NCI-H748 (cell line): ENCODE results near the gene SARS2.
A peak's percentile ranks its signal among the peaks of the same experiment; 100 is the strongest.
"Not testable (repeated sequence)": the region's sequence is repeated elsewhere in the genome, so short reads cannot be mapped to it uniquely, and the experiment has no call there.

Experiments
- DNase-seq: peaks from one replicate; lab custom pipeline; 2025; ENCODE audit not compliant: unreplicated experiment; lab: John Stamatoyannopoulos, UW

SARS2 gene

DNA sequence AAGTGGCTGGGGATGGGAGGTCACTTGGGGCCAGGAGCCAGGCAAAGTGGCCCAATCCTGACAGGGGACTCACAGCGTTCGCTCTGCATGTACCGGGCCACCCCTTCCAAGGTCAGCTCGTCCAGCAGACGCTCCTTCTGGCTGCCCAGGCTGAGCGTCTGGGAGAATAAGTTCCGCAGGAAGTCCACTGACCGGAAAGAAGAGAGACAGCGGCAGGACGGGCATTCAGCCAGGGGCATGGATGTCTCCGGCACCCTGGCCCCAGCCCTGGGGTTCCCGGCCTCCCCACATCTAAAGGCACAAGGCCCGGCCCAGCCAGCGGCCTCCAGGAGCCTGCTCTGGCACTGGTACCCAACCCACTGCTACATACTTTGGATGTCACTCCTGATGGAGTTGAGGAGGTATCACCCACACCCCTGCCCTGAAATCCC lies 37.2 kb downstream of the SARS2 start:
- no peak for DNase-seq

GRCh38 chr19:38892841-38893240 lies 37.7 kb downstream of the SARS2 start:
- no peak for DNase-seq

GRCh38 chr19:38891771-38892170 lies 38.8 kb downstream of the SARS2 start:
- no peak for DNase-seq

- DNase-seq: no peak
Measured at GRCh38 chr19:38890686-38891085, 39.9 kb downstream of the SARS2 start.

DNA sequence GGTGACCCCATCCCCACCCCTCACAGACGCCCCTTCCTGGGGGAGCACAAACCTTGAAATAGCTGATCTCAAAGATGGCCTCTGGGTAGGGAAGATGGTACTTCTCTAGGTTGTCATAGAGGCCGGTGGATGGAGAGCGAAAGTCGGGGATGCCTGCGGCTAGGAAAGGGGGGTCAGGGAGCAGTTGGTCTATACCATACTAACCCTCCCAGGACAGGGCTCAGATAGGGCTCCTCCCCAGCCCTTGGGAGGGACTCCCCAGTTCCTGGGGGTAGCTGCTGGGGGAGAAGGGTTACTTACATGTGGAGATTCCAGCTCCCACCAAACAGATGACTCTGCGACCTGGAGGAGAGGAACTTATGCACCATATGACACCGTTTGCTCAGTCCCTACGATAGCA lies 40.8 kb downstream of the SARS2 start:
- no peak for DNase-seq

- DNase-seq: no peak
Measured at GRCh38 chr19:38888876-38889275, 41.7 kb downstream of the SARS2 start.

GRCh38 chr19:38884691-38885090 lies 45.9 kb downstream of the SARS2 start:
- DNase-seq: not testable (repeated sequence)

GRCh38 chr19:38883286-38883685 lies 47.3 kb downstream of the SARS2 start:
- no peak for DNase-seq

DNA sequence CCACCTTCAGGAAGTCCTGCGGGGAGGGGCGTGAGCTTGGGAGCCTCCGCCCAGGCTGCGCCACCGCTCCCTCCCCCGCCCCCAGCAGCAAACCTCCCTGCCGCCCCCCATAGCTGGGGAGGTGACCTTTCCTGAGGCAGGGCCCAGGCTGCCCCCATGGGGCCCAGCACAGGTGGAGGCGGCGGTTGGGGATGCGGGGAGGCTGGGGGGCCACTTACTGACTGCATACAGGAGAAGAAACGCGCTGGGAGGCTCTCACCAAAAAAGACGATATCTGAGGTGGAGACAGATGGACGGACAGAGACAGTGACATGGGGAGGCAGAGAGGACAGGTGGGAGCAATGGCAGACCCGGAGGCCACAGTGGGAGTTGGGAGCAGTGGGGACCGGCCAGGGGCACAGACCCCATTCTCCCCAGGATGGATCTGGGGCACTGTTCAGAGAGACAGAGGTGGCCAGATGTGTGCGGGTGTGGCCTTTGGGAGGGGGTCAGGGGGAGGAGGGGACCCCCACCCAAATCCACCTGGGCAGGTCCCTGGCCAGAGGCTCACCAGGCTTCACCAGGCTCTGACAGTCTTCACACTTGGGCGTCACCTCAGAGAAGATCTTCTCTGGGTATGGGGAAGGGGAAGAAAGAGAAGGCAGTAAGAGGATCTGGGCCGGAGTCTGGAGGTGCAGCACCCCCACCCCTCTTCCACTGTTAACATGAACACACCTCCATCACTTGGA lies 49.5 kb downstream of the SARS2 start:
- DNase-seq: no peak

DNA sequence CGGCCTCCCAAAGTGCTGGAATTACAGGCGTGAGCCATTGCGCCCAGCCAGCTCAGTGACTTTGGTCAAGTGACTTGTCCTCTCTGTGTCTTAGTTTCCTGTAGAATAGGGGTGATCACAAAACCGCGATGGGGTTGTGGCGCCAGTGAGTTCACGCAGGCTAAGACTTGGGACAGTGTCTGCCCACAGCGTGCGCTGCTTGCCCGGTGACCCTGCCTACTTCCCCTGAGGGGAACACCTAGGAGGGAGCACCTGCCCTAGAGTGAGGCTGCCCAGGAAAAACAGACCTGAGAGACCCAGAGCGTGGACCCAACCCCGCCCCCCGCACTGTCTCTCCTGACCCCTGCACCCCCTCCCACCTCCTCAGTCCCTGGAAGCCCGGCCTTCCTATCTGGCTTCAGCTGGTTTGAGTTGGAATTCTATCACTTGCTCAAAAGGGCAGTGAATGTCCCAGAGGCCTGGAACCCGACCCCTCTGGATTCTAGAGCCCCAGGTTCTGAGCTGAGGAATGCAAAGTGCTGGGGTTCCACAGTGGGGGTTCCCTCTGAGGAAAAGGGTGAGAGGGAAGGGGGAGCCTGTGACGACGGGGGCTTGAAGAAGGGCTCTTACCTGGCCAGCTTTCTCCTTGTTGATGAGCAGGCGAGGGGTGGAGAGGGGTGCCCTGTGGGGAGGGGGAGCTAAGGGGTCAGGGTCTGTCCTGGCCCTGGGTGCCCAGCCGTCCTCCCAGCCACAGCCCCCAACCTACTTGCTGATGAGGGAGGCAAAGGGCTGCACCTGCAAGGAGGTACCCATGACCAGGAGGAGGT lies 50.3 kb downstream of the SARS2 start:
- DNase-seq: no peak

DNA sequence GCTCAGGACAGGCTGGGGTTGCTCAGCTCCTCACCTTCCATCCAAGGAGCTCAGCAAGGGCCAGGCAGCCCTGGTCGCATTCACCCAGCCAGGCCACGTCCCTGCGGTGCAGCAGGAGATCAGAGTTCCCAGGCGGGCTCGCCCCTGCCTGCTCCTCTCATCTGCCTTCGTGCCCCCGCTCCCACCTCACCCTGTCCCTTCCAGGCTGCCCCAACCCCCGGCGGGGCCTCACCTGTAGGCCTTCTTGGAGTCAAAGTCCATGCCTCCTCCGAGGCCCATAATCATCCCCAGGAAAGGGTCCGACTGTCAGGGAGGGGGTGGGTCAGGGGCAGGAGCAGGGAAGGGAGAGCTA lies 51.2 kb downstream of the SARS2 start:
- DNase-seq: no peak

- DNase-seq: no peak
Measured at GRCh38 chr19:38878575-38879399, 51.8 kb downstream of the SARS2 start.

DNA sequence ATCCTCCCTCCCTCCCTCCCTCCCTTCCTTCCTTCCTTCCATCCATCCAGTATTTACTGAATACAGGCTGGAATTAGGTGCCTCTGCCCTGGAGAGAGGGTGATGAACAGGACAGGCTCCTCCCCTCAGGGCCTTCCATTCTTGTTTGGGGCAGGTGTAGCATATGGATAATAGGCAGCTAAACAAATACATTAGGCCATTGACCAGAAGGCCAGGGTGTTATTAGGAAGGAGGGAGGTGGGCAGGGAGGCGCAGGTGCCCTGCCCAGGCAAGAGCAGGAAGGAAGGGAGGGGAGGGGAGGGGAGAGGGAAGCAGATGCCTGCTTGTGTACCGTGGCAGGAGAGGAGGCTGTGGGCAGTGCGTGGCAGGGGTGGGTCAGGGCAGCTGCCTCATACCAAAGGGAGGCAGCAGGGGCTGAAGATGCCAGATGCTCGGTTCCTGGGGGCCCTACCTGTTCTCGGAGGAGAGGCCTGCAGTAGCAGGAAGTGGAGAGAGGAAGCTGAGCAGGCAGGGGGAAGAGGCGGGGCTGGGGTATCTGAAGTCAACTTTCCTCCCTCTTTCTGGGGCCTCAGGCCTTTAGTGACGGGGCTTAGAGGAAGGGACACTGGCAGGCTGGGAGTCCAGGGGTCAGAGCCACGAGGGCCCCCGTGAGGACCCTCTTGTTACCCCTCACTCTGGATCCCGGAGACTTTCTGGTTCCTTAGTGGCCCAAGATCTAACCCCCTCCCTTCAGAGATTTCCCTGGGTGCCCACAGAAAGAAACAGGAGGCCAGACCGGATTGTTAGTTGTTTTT lies 52.6 kb downstream of the SARS2 start, which contains the start of gene RINL:
Gene RINL, minus strand, starts transcription at position 495 of the 794 bp plus-strand sequence. CDS start 1,533 bp downstream, outside the sequence.
- peak; percentile 100 for DNase-seq

- DNase-seq: no peak
Measured at GRCh38 chr19:38875656-38876395, 54.7 kb downstream of the SARS2 start.

GRCh38 chr19:38873400-38873799 lies 57.2 kb downstream of the SARS2 start:
- DNase-seq: not testable (repeated sequence)

DNA sequence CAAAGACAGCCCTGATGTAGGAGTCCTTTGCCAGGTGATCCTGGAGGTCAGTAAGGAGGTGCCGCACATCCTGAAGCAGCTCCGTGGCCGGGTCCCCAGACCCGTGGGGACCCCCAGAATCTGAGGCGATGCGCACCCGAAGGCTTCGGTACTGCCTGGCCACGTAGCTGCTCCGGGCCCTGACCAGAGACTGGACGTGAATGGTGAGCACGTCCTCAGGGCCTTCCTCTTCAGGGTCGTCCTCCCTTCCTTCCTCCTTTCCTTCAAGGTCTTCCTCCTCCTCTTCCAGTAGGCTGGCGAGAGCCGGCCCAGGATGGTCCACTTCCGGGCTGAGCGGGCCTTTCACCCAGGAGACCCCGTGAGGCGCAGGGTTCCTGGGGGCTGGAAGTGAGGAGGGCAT lies 60.0 kb downstream of the SARS2 start:
- DNase-seq: no peak

DNA sequence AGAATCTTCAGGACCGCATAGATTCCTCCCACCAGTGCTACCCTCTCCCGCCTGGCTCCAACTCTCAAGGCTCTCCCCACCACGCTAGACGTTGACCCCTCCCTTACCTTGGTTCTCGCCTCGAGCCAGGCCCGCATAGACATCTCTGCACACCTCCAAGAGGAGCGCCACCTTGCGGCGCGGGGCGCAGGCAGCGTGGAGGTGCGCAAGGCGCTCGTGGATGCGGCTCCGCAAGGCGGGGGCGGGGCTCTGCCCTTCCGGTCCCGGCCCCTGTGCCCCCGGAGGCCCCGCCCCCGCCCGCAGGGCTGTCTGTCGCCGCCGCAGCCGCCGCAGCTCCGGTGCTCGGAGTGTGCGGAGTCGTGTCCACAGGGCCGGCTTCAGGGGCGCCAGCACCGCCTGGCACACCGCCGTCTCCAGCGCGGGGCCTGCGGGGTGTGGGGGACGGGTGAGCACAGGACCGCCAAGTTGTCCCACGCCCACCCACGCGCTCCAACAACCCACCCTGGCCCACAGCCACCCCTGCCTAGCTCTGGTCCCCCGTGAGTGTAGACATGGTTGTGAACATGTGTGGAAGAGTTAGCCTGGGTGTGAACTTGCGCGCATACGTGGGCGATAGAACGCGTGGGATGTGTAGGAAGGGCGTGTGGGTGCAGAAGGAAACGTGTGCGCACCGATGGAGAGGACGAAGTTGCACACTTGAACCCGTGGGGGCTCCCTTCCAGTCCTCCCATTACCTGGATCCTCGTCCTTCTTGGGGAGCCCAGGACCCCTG lies 60.5 kb downstream of the SARS2 start:
- no peak for DNase-seq

- DNase-seq: no peak
Measured at GRCh38 chr19:38869160-38869835, 61.3 kb downstream of the SARS2 start.

DNA sequence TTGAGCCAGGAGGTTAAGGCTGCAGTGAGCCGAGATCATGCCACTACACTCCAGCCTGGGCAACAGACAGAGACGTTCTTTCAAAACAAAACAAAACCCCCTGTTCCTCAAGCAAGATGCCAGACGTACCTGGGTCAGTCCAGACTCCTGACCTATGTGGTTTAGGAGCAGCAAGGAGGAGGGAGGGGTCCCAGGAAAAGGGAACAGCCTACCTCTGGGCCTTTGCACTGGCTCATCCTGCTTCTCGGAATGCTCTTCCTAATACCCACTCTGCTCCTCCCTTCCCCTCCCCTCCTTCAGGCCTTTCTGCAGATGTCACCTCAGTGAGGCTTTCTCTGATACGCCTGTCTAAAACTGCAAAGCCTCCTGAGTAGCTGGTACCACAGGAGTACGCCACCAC lies 62.0 kb downstream of the SARS2 start:
- DNase-seq: no peak
